Measurements from ENCODE around the gene RALGPS2. TPM values are rescaled to one million over a fixed set of nuclear protein-coding genes. Genes with fewer than 3 reads are reported as not detected.

Gene RALGPS2
- total and polyA plus RNA-seq, 2 experiments from 2014 or later, result 8.1 to 31.2 TPM

GRCh38 chr1:178944729-178945128 is 219.7 kb downstream of the RALGPS2 start:
- H2AFZ ChIP-seq, result peak overlapping the region; percentile 98; the same call in 1 of the 2 replicates
- Mint-ChIP-seq H3K4me1 (peaks cover 10% of the 10 kb centered on the region), H3K4me3 (no peak overlapping the region), H3K36me3 (ENCODE audit: low read depth) (no peaks in the 10 kb centered on the region), H3K27me3 (ENCODE audit: insufficient read depth, low read depth, poor library complexity) (peaks cover 7% of the 10 kb centered on the region), H3K9me3 (no peaks in the 10 kb centered on the region), H3K27ac (no peak overlapping the region)
- no peak overlapping the region for H3K4me2 ChIP-seq
- no peaks in the 10 kb centered on the region for H4K20me1 ChIP-seq (replicated peaks; ENCODE audit: insufficient read depth)
- no peaks in the 10 kb centered on the region for H3K36me3 ChIP-seq (ENCODE audit: insufficient read depth)
- H3K4me3 ChIP-seq, result no peak overlapping the region
- no peaks in the 10 kb centered on the region for H3K9me2 ChIP-seq (ENCODE audit: insufficient read depth)
- DNase-seq (ENCODE audit: low spot score) (no peak), ATAC-seq (no peak)
- H3F3A ChIP-seq (replicated peaks; ENCODE audit: low read depth), result no peaks in the 10 kb centered on the region
- H3K79me2 ChIP-seq (replicated peaks; ENCODE audit: insufficient read depth), result no peaks in the 10 kb centered on the region
- peaks cover 6% of the 10 kb centered on the region for H3K4me1 ChIP-seq (ENCODE audit: insufficient read depth)
- TF ChIP-seq JUNB (IDR thresholded peaks at IDR 0.05; ENCODE audit: unreplicated experiment) (no peak), CTCF (conservative IDR thresholded peaks at IDR 0.05; ENCODE audit: low read depth in 2 of 2) (no peak), POLR2AphosphoS5 (IDR thresholded peaks at IDR 0.05; ENCODE audit: low read depth) (no peak), ZNF331 (CRISPR knock-in tag; IDR thresholded peaks at IDR 0.05; ENCODE audit: low read depth) (no peak)
- H3K27me3 ChIP-seq (ENCODE audit: insufficient read depth), result no peaks in the 10 kb centered on the region
- H3K27ac ChIP-seq (ENCODE audit: low read depth), result no peak overlapping the region

- H3K27ac ChIP-seq (ENCODE audit: low read depth), result no peak overlapping the region
- no peak overlapping the region for H3K27ac Mint-ChIP-seq
- no peaks in the 10 kb centered on the region for H4K20me1 ChIP-seq (replicated peaks; ENCODE audit: insufficient read depth)
- H3K4me1 ChIP-seq (ENCODE audit: insufficient read depth), result peaks cover 6% of the 10 kb centered on the region
- H2AFZ ChIP-seq, result peak overlapping the region; percentile 98
- no peaks in the 10 kb centered on the region for H3F3A ChIP-seq (replicated peaks; ENCODE audit: low read depth)
- H3K4me1 Mint-ChIP-seq, result peaks cover 10% of the 10 kb centered on the region
- no peaks in the 10 kb centered on the region for H3K27me3 ChIP-seq (ENCODE audit: insufficient read depth)
- H3K36me3 Mint-ChIP-seq (ENCODE audit: low read depth), result no peaks in the 10 kb centered on the region
- DNase-seq (ENCODE audit: low spot score) (peak; percentile 46), ATAC-seq (peak; percentile 83)
- no peaks in the 10 kb centered on the region for H3K9me2 ChIP-seq (ENCODE audit: insufficient read depth)
- H3K27me3 Mint-ChIP-seq (ENCODE audit: insufficient read depth, low read depth, poor library complexity), result peaks cover 7% of the 10 kb centered on the region
- no peak for TF ChIP-seq ZNF114 (CRISPR knock-in tag; IDR thresholded peaks at IDR 0.05)
- TF ChIP-seq CREB1 (CRISPR knock-in tag; IDR thresholded peaks at IDR 0.05; ENCODE audit: low read depth), result no peak
- TF ChIP-seq STAT1 (IDR thresholded peaks at IDR 0.05; ENCODE audit: unreplicated experiment), result no peak
- peak overlapping the region; percentile 34; the same call in 1 of the 2 replicates for H3K4me3 ChIP-seq
- peak overlapping the region; percentile 41; the same call in 1 of the 2 replicates for H3K4me2 ChIP-seq
- H3K79me2 ChIP-seq (replicated peaks; ENCODE audit: insufficient read depth), result no peaks in the 10 kb centered on the region
- no peaks in the 10 kb centered on the region for H3K9me3 Mint-ChIP-seq
- H3K4me3 Mint-ChIP-seq, result no peak overlapping the region
- H3K36me3 ChIP-seq (ENCODE audit: insufficient read depth), result no peaks in the 10 kb centered on the region
Observed at GRCh38 chr1:178945763-178946266, 220.8 kb downstream of the RALGPS2 start.

- H3K27ac Mint-ChIP-seq, result no peak overlapping the region
- ATAC-seq, result peak; percentile 39
Observed at GRCh38 chr1:178946416-178946815, 221.4 kb downstream of the RALGPS2 start.

More at GRCh38 chr1:178946416-178946815, 221.4 kb downstream of the RALGPS2 start:
- no peaks in the 10 kb centered on the region for H3K36me3 ChIP-seq (ENCODE audit: insufficient read depth)
- H3K9me2 ChIP-seq (ENCODE audit: insufficient read depth), result no peaks in the 10 kb centered on the region
- no peaks in the 10 kb centered on the region for H3K27me3 ChIP-seq (ENCODE audit: insufficient read depth)
- H3K4me1 Mint-ChIP-seq, result peaks cover 10% of the 10 kb centered on the region
- H3K9me3 Mint-ChIP-seq, result no peaks in the 10 kb centered on the region
- no peak overlapping the region for H3K4me3 Mint-ChIP-seq
- peak overlapping the region; percentile 41; the same call in 1 of the 2 replicates for H3K4me2 ChIP-seq
- no peaks in the 10 kb centered on the region for H3K79me2 ChIP-seq (replicated peaks; ENCODE audit: insufficient read depth)
- H3K4me1 ChIP-seq (ENCODE audit: insufficient read depth), result peaks cover 6% of the 10 kb centered on the region
- DNase-seq (ENCODE audit: low spot score), result peak; percentile 33
- no peaks in the 10 kb centered on the region for H4K20me1 ChIP-seq (replicated peaks; ENCODE audit: insufficient read depth)
- peak overlapping the region; percentile 98 for H2AFZ ChIP-seq
- no peak overlapping the region for H3K4me3 ChIP-seq
- H3K36me3 Mint-ChIP-seq (ENCODE audit: low read depth), result no peaks in the 10 kb centered on the region
- H3K27me3 Mint-ChIP-seq (ENCODE audit: insufficient read depth, low read depth, poor library complexity), result peaks cover 7% of the 10 kb centered on the region
- peak in 1 of 2 experiments; percentile 22; a peak in 2 of 4 replicates for TF ChIP-seq CTCF (conservative IDR thresholded peaks at IDR 0.05; ENCODE audit: low read depth in 2 of 2)
- TF ChIP-seq REST (IDR thresholded peaks at IDR 0.05; ENCODE audit: unreplicated experiment), result no peak
- H3K27ac ChIP-seq (ENCODE audit: low read depth), result no peak overlapping the region
- H3F3A ChIP-seq (replicated peaks; ENCODE audit: low read depth), result no peaks in the 10 kb centered on the region

Measured in GM23338 (cell line).